ENCODE results near the gene PGAM5. TPM values are rescaled to one million over a fixed set of nuclear protein-coding genes. Genes with fewer than 3 reads are reported as not detected.

The PGAM5 gene
- total and polyA plus RNA-seq, 3 donors from 2014 or later: 37.2 to 48.0 (median 40.9) TPM

- TF ChIP-seq CTCF (IDR thresholded peaks at IDR 0.05): no peak
- TF ChIP-seq POLR2A (IDR thresholded peaks at IDR 0.05): no peak
- Histone ChIP-seq H3K36me3 (ENCODE audit: low read depth, missing control alignments) (no peaks in the 10 kb centered on the region), H3K4me1 (no peaks in the 10 kb centered on the region), H3K9me3 (no peaks in the 10 kb centered on the region), H3K4me3 (no peak overlapping the region), H3K27me3 (no peaks in the 10 kb centered on the region), H3K27ac (no peak overlapping the region)
- 83 to 86% methylated on average over 10 of the region's 10 CpGs for WGBS, 2 donors
- intact Hi-C loops (cut with DNase I; ENCODE audit: low total_unique reads): no loop called here
- no peak for DNase-seq
These were observed 23.6 kb downstream of the PGAM5 start for GRCh38 chr12:132734206-132734605.

- Histone ChIP-seq H3K4me3 (no peak overlapping the region), H3K9me3 (no peaks in the 10 kb centered on the region), H3K27ac (no peak overlapping the region), H3K4me1 (no peaks in the 10 kb centered on the region), H3K36me3 (ENCODE audit: low read depth, missing control alignments) (no peaks in the 10 kb centered on the region), H3K27me3 (no peaks in the 10 kb centered on the region)
- whole genome bisulfite sequencing, 2 donors: 88 to 89% methylated on average over 19 to 20 of the region's 20 CpGs
- intact Hi-C loops (cut with DNase I; ENCODE audit: low total_unique reads): no loop called here
- no peak for TF ChIP-seq CTCF (IDR thresholded peaks at IDR 0.05)
- TF ChIP-seq POLR2A (IDR thresholded peaks at IDR 0.05): no peak
- no peak for DNase-seq
These were observed 24.9 kb downstream of the PGAM5 start for GRCh38 chr12:132735496-132735895.

- 92% methylated on average over 12 of the region's 12 CpGs for WGBS, 2 donors
- Histone ChIP-seq H3K4me1 (no peaks in the 10 kb centered on the region), H3K4me3 (no peak overlapping the region), H3K27me3 (no peaks in the 10 kb centered on the region), H3K36me3 (ENCODE audit: low read depth, missing control alignments) (no peaks in the 10 kb centered on the region), H3K27ac (no peak overlapping the region), H3K9me3 (no peaks in the 10 kb centered on the region)
- intact Hi-C loops (cut with DNase I; ENCODE audit: low total_unique reads): no loop called here
- DNase-seq: no peak
- TF ChIP-seq POLR2A (IDR thresholded peaks at IDR 0.05) (no peak), CTCF (IDR thresholded peaks at IDR 0.05) (no peak)
These were observed 25.7 kb downstream of the PGAM5 start for GRCh38 chr12:132736378-132736777.

GRCh38 chr12:132736913-132737312 is 26.3 kb downstream of the PGAM5 start:
- H3K9me3 ChIP-seq: no peaks in the 10 kb centered on the region
- intact Hi-C loops (cut with DNase I; ENCODE audit: low total_unique reads): no loop called here
- no peaks in the 10 kb centered on the region for H3K36me3 ChIP-seq (ENCODE audit: low read depth, missing control alignments)
- DNase-seq: no peak
- H3K4me3 ChIP-seq: no peak overlapping the region
- H3K27me3 ChIP-seq: no peaks in the 10 kb centered on the region
- no peak overlapping the region for H3K27ac ChIP-seq
- 85 to 90% methylated on average over 13 to 15 of the region's 15 CpGs for WGBS, 2 donors
- no peaks in the 10 kb centered on the region for H3K4me1 ChIP-seq
- TF ChIP-seq CTCF (IDR thresholded peaks at IDR 0.05): no peak
- no peak for TF ChIP-seq POLR2A (IDR thresholded peaks at IDR 0.05)

- H3K4me1 ChIP-seq: no peaks in the 10 kb centered on the region
- no peak overlapping the region for H3K4me3 ChIP-seq
- TF ChIP-seq CTCF (IDR thresholded peaks at IDR 0.05) (no peak), POLR2A (IDR thresholded peaks at IDR 0.05) (no peak)
- no peaks in the 10 kb centered on the region for H3K27me3 ChIP-seq
- intact Hi-C loops (cut with DNase I; ENCODE audit: low total_unique reads): no loop called here
- H3K27ac ChIP-seq: no peak overlapping the region
- H3K36me3 ChIP-seq (ENCODE audit: low read depth, missing control alignments): no peaks in the 10 kb centered on the region
- 83 to 88% methylated on average over 19 of the region's 19 CpGs for WGBS, 2 donors
- DNase-seq: no peak
- no peaks in the 10 kb centered on the region for H3K9me3 ChIP-seq
These were observed 29.1 kb downstream of the PGAM5 start for GRCh38 chr12:132739600-132740312.
